SK-N-SH (cell line): ENCODE measurements around the gene WDR91. TPM values are rescaled to one million over a fixed set of nuclear protein-coding genes. Genes with fewer than 3 reads are reported as not detected.

Experiments used
- CTCF ChIA-PET: fragments of 300-600, 350-600 bp; formaldehyde crosslinking; extraction: SDS; loops from one replicate; lab custom pipeline; 2021; lab: Yijun Ruan, JAX
- POLR2A ChIA-PET: fragments of 350-600 bp; sonication (Branson Sonifier 250); formaldehyde crosslinking; extraction: SDS; loops from one replicate; lab custom pipeline; 2020; ENCODE audit warnings: antibody characterized with exemption, inconsistent platforms; lab: Yijun Ruan, JAX
- DNase-seq: peaks from one replicate; pipeline ENCODE4 v3.0.0; 2012
- H2AFZ ChIP-seq: fragments of 200-600 bp; sonication (generic); 2 replicates; pipeline ENCODE4 v1.8.1; 2016; ENCODE audit warnings: antibody characterized with exemption, mild to moderate bottlenecking, low read depth
- H3F3A ChIP-seq: fragments of 200-600 bp; sonication (generic); replicated peaks from 2 replicates; pipeline ENCODE3; 2016; ENCODE audit warnings: antibody characterized with exemption, mild to moderate bottlenecking; ENCODE audit not compliant: insufficient read depth
- H3K27ac ChIP-seq, 2 experiments: fragments of 200-500 bp in 1 of 2; fragments of 200-600 bp in 1 of 2; sonication (Bioruptor generic) in 1 of 2; sonication (generic), shearing (Covaris generic) in 1 of 2; 2 replicates each; pipeline versions ENCODE4 v1.5.1 to v1.6.1; 2014 to 2016; ENCODE audit warnings: low read depth in 2 of 2, inconsistent platforms in 1 of 2, low read length in 1 of 2, mild to moderate bottlenecking in 1 of 2, mixed read lengths in 1 of 2
- H3K27me3 ChIP-seq: fragments of 200-600 bp; sonication (generic), shearing (Covaris generic); 2 replicates; pipeline ENCODE4 v1.6.1; 2016; ENCODE audit warnings: mixed run types; ENCODE audit not compliant: insufficient read depth
- H3K36me3 ChIP-seq, 2 experiments: fragments of 200-500 bp in 1 of 2; fragments of 200-600 bp in 1 of 2; sonication (Bioruptor generic) in 1 of 2; sonication (generic) in 1 of 2; replicated peaks in 1 of 2; 2 replicates each; pipeline versions ENCODE3 to v1.5.1; 2014 to 2016; ENCODE audit warnings: low read length in 1 of 2, mild to moderate bottlenecking in 1 of 2; ENCODE audit not compliant: insufficient read depth in 2 of 2, control insufficient read depth in 1 of 2
- H3K4me1 ChIP-seq, 2 experiments: fragments of 200-500 bp in 1 of 2; fragments of 200-600 bp in 1 of 2; sonication (Bioruptor generic) in 1 of 2; sonication (generic), shearing (Covaris generic) in 1 of 2; 2 replicates each; pipeline versions ENCODE4 v1.5.1 to v1.6.1; 2014 to 2016; ENCODE audit warnings: low read depth in 1 of 2, low read length in 1 of 2, mixed run types in 1 of 2; ENCODE audit not compliant: insufficient read depth in 2 of 2, control insufficient read depth in 1 of 2
- H3K4me2 ChIP-seq: fragments of 200-600 bp; sonication (generic), shearing (Covaris generic); 2 replicates; pipeline ENCODE4 v1.6.1; 2017; ENCODE audit warnings: mixed run types
- H3K4me3 ChIP-seq, 2 experiments: fragments of 200-500 bp in 1 of 2; fragments of 200-600 bp in 1 of 2; sonication (Bioruptor generic) in 1 of 2; sonication (generic), shearing (Covaris generic) in 1 of 2; 2 replicates each; pipeline versions ENCODE4 v1.5.1 to v1.8.1; 2014 to 2016; ENCODE audit warnings: low read depth in 2 of 2, inconsistent platforms in 1 of 2, low read length in 1 of 2, mild to moderate bottlenecking in 1 of 2, mixed read lengths in 1 of 2, moderate library complexity in 1 of 2
- H3K79me2 ChIP-seq: fragments of 200-600 bp; sonication (generic); 2 replicates; pipeline ENCODE4 v1.8.1; 2017; ENCODE audit warnings: mild to moderate bottlenecking; ENCODE audit not compliant: insufficient read depth
- H3K9ac ChIP-seq: fragments of 200-600 bp; sonication (generic); 2 replicates; pipeline ENCODE4 v1.6.1; 2017; ENCODE audit warnings: mixed run types
- H3K9me2 ChIP-seq: fragments of 200-600 bp; sonication (generic); 2 replicates; pipeline ENCODE4 v1.6.1; 2017; ENCODE audit warnings: mixed run types
- H3K9me3 ChIP-seq: fragments of 200-600 bp; sonication (generic); 2 replicates; pipeline ENCODE4 v1.6.1; 2017; ENCODE audit warnings: mixed run types, mild to moderate bottlenecking, moderate library complexity
- H4K20me1 ChIP-seq: fragments of 200-600 bp; sonication (generic); 2 replicates; pipeline ENCODE4 v1.6.1; 2017; ENCODE audit warnings: mild to moderate bottlenecking, mixed run types; ENCODE audit not compliant: insufficient read depth
- EZH2phosphoT487 ChIP-seq: fragments of 200-600 bp; sonication (generic); IDR thresholded peaks from 2 replicates; pipeline ENCODE4 v1.6.1; 2017; ENCODE audit warnings: low read depth, mixed run types, mild to moderate bottlenecking, antibody characterized with exemption, moderate library complexity, borderline replicate concordance
- FOXJ3 ChIP-seq: sonication (generic); formaldehyde crosslinking; IDR thresholded peaks from 2 replicates; pipeline ENCODE4 v1.5.1; 2020; ENCODE audit warnings: mild to moderate bottlenecking, missing genetic modification reagents
- MEF2A ChIP-seq: IDR thresholded peaks from 2 replicates; pipeline ENCODE4 v1.4.0; 2012; ENCODE audit warnings: low read depth, borderline replicate concordance
- RXRA ChIP-seq: IDR thresholded peaks from 2 replicates; pipeline ENCODE4 v1.4.0; 2012; ENCODE audit warnings: low read depth, mild to moderate bottlenecking, borderline replicate concordance
- SMC3 ChIP-seq: IDR thresholded peaks from 2 replicates; pipeline ENCODE4 v1.6.1; 2012; ENCODE audit warnings: low read depth, low read length, improper control_type of control experiment
- TAF1 ChIP-seq: IDR thresholded peaks from 2 replicates; pipeline ENCODE4 v1.6.1; 2012; ENCODE audit warnings: low read depth, mild to moderate bottlenecking, low read length, moderate library complexity, borderline replicate concordance
- TCF12 ChIP-seq: IDR thresholded peaks from 2 replicates; pipeline ENCODE4 v1.4.0; 2012
- WGBS: methylation state at CpG from one replicate; pipeline ENCODE4 v1.1.6; 2017; ENCODE audit warnings: low lambda C conversion rate; 5-methylcytosine and 5-hydroxymethylcytosine counted together
- polyA plus RNA-seq, 3 experiments: library from polyadenylated mRNA; depleted of rRNA; stranded (reverse); fragments of >200 nt; gene quantifications; 2 replicates each; pipeline ENCODE4 v1.2.3, GENCODE V29; 2012
- TF ChIP-seq, protein P1 (sequence below): IDR thresholded peaks from 2 replicates; pipeline ENCODE4 v1.4.0; 2012; ENCODE audit warnings: low read depth, borderline replicate concordance
- TF ChIP-seq, protein P2 (sequence below): fragments of 150-350 bp; IDR thresholded peaks from 2 replicates; pipeline ENCODE4 v1.6.1; 2017; ENCODE audit warnings: antibody characterized with exemption, low read length, low read depth, borderline replicate concordance
- TF ChIP-seq, protein P3 (sequence below): IDR thresholded peaks from 2 replicates; pipeline ENCODE4 v1.6.1; 2012; ENCODE audit warnings: mild to moderate bottlenecking, low read depth, low read length, moderate library complexity

The WDR91 gene
- polyA plus RNA-seq, 1 of the 3 experiments (the other 2 are of a cell fraction): 8.4 TPM

DNA sequence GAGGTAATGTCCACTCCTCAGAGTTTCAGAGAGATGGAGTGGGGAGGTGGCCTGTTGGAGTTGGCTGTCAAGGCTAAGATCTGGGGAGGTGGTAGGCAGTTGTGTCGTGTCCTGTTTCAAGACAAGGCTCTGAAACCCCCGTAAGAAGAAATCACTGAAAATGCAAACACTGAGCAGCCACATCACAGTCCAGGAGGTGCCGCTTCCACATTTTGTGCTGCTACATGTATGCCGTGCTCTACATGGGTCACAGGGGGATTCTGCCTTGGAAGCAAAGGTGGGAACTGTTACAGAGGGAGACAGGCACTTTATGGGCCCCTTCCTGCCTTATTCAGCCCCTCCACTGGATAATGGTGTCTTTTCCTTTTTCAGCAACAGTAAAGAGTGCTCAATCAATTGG is 11.9 kb downstream of the WDR91 start:
- DNase-seq: no peak
- H3K9me3 ChIP-seq: no peaks in the 10 kb centered on the region
- CTCF ChIA-PET: interaction anchor here (1.4 kb wide), 1 partner anchor 82 kb away, joined by 3 read pairs; no protein-coding TSS in a partner anchor
- H3K79me2 ChIP-seq: no peaks in the 10 kb centered on the region
- H2AFZ ChIP-seq: no peak overlapping the region
- H3K9me2 ChIP-seq: no peaks in the 10 kb centered on the region
- H3K27ac ChIP-seq: no peak overlapping the region
- TF ChIP-seq, protein P1, sequence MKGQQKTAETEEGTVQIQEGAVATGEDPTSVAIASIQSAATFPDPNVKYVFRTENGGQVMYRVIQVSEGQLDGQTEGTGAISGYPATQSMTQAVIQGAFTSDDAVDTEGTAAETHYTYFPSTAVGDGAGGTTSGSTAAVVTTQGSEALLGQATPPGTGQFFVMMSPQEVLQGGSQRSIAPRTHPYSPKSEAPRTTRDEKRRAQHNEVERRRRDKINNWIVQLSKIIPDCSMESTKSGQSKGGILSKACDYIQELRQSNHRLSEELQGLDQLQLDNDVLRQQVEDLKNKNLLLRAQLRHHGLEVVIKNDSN: no peak
- TF ChIP-seq, protein P2, sequence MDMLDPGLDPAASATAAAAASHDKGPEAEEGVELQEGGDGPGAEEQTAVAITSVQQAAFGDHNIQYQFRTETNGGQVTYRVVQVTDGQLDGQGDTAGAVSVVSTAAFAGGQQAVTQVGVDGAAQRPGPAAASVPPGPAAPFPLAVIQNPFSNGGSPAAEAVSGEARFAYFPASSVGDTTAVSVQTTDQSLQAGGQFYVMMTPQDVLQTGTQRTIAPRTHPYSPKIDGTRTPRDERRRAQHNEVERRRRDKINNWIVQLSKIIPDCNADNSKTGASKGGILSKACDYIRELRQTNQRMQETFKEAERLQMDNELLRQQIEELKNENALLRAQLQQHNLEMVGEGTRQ: no peak
- TF ChIP-seq TCF12: no peak
- TF ChIP-seq EZH2phosphoT487: no peak
- TF ChIP-seq SMC3: no peak
- TF ChIP-seq, all 33 proteins: peak for 0
- POLR2A ChIA-PET: no interaction called here
- Histone ChIP-seq H3K4me2 (no peak overlapping the region), H3K9ac (no peak overlapping the region), H3K36me3 (peaks cover 0 to 54% of the 10 kb centered on the region in 2 experiments), H3K4me1 (peaks cover 0 to 13% of the 10 kb centered on the region in 2 experiments; a peak in 2 of 4 replicates), H4K20me1 (no peaks in the 10 kb centered on the region), H3K4me3 (no peak overlapping the region), H3F3A (no peaks in the 10 kb centered on the region), H3K27me3 (no peaks in the 10 kb centered on the region)
- WGBS: 90% methylated on average over 4 of the region's 4 CpGs

DNA sequence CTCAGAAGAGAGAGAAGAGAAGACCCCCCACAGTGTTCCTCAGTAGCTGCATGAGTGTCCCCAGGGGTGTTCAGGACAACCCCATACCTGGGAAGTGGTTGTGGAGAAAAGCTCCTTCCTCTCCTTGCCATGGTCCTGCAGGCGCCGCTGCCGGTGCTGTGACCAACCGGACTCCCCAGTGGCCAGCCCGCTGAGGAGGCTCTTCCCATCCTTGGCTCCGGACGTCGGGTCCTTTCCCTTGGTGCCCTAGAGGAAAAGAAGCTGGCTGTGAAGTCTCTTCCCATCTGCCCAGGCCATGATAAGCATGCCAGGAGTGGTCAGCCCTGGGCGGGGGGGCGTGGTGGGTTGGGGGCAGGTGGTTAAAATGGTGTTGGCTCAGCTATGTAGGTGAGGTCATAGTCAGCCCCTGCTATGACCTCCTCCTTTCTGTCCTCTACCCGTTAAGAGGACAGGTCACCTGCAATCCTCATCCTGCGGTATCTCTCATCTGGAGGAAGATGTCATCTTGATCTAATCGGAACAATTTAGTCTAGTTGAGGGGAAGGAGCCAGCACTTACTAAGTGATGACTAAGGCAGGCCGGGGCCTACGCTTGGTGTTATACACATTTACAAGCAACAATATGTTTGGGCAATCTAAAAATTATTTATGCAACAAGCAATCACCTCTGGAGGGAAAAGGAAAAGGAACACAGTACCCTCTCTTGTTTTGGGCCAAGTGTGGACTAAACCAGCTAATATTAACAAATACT is 13.2 kb downstream of the WDR91 start:
- Histone ChIP-seq H2AFZ (no peak overlapping the region), H3K36me3 (peaks cover 0 to 53% of the 10 kb centered on the region in 2 experiments), H3F3A (no peaks in the 10 kb centered on the region), H3K4me2 (no peak overlapping the region), H3K27ac (no peak overlapping the region), H3K9ac (no peak overlapping the region), H3K79me2 (no peaks in the 10 kb centered on the region), H4K20me1 (no peaks in the 10 kb centered on the region), H3K9me3 (no peaks in the 10 kb centered on the region), H3K27me3 (no peaks in the 10 kb centered on the region), H3K9me2 (no peaks in the 10 kb centered on the region), H3K4me3 (no peak overlapping the region), H3K4me1 (peaks cover 0 to 13% of the 10 kb centered on the region in 2 experiments; a peak in 2 of 4 replicates)
- no peak for DNase-seq
- ChIA-PET CTCF (interaction anchor here (0.7 to 2.3 kb wide), 5 partner anchors 11 to 255 kb away, joined by 3 to 8 read pairs (median 4); partner anchors contain the start of gene CYREN), POLR2A (no interaction called here)
- 76% methylated on average over 12 of the region's 15 CpGs for WGBS
- TF ChIP-seq MEF2A: no peak
- TF ChIP-seq, protein P3, sequence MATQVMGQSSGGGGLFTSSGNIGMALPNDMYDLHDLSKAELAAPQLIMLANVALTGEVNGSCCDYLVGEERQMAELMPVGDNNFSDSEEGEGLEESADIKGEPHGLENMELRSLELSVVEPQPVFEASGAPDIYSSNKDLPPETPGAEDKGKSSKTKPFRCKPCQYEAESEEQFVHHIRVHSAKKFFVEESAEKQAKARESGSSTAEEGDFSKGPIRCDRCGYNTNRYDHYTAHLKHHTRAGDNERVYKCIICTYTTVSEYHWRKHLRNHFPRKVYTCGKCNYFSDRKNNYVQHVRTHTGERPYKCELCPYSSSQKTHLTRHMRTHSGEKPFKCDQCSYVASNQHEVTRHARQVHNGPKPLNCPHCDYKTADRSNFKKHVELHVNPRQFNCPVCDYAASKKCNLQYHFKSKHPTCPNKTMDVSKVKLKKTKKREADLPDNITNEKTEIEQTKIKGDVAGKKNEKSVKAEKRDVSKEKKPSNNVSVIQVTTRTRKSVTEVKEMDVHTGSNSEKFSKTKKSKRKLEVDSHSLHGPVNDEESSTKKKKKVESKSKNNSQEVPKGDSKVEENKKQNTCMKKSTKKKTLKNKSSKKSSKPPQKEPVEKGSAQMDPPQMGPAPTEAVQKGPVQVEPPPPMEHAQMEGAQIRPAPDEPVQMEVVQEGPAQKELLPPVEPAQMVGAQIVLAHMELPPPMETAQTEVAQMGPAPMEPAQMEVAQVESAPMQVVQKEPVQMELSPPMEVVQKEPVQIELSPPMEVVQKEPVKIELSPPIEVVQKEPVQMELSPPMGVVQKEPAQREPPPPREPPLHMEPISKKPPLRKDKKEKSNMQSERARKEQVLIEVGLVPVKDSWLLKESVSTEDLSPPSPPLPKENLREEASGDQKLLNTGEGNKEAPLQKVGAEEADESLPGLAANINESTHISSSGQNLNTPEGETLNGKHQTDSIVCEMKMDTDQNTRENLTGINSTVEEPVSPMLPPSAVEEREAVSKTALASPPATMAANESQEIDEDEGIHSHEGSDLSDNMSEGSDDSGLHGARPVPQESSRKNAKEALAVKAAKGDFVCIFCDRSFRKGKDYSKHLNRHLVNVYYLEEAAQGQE: no peak
- no peak for TF ChIP-seq RXRA
- no peak for TF ChIP-seq TAF1
- TF ChIP-seq FOXJ3: no peak
- TF ChIP-seq, protein P1: no peak
- TF ChIP-seq, all 33 proteins: peak for 0
